T-helper 1 cell treated with Interleukin-12 subunit alpha and Interleukin-12 subunit beta and Interleukin-4 antibody, amounts not matched to agents 30 μg/mL and 1 μg/mL, for 36 hours (primary cell): Measurements from ENCODE around the gene RASAL1.

Experiments used
- H3K27ac Mint-ChIP-seq: one replicate; pipeline ENCODE4 v1.8.0; 2021; ENCODE audit warnings: mild to moderate bottlenecking, mixed read lengths
- H3K27me3 Mint-ChIP-seq: one replicate; pipeline ENCODE4 v1.8.0; 2021; ENCODE audit warnings: low read depth, mixed read lengths
- H3K36me3 Mint-ChIP-seq: one replicate; pipeline ENCODE4 v1.8.0; 2021; ENCODE audit warnings: low read depth, mixed read lengths
- H3K4me1 Mint-ChIP-seq: one replicate; pipeline ENCODE4 v1.8.0; 2021; ENCODE audit warnings: low read depth, mixed read lengths
- H3K4me3 Mint-ChIP-seq: one replicate; pipeline ENCODE4 v1.8.0; 2021; ENCODE audit warnings: mild to moderate bottlenecking, moderate library complexity, mixed read lengths
- H3K9me3 Mint-ChIP-seq: one replicate; pipeline ENCODE4 v1.8.0; 2021; ENCODE audit warnings: mixed read lengths

Gene RASAL1, protein sequence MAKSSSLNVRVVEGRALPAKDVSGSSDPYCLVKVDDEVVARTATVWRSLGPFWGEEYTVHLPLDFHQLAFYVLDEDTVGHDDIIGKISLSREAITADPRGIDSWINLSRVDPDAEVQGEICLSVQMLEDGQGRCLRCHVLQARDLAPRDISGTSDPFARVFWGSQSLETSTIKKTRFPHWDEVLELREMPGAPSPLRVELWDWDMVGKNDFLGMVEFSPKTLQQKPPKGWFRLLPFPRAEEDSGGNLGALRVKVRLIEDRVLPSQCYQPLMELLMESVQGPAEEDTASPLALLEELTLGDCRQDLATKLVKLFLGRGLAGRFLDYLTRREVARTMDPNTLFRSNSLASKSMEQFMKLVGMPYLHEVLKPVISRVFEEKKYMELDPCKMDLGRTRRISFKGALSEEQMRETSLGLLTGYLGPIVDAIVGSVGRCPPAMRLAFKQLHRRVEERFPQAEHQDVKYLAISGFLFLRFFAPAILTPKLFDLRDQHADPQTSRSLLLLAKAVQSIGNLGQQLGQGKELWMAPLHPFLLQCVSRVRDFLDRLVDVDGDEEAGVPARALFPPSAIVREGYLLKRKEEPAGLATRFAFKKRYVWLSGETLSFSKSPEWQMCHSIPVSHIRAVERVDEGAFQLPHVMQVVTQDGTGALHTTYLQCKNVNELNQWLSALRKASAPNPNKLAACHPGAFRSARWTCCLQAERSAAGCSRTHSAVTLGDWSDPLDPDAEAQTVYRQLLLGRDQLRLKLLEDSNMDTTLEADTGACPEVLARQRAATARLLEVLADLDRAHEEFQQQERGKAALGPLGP

DNA sequence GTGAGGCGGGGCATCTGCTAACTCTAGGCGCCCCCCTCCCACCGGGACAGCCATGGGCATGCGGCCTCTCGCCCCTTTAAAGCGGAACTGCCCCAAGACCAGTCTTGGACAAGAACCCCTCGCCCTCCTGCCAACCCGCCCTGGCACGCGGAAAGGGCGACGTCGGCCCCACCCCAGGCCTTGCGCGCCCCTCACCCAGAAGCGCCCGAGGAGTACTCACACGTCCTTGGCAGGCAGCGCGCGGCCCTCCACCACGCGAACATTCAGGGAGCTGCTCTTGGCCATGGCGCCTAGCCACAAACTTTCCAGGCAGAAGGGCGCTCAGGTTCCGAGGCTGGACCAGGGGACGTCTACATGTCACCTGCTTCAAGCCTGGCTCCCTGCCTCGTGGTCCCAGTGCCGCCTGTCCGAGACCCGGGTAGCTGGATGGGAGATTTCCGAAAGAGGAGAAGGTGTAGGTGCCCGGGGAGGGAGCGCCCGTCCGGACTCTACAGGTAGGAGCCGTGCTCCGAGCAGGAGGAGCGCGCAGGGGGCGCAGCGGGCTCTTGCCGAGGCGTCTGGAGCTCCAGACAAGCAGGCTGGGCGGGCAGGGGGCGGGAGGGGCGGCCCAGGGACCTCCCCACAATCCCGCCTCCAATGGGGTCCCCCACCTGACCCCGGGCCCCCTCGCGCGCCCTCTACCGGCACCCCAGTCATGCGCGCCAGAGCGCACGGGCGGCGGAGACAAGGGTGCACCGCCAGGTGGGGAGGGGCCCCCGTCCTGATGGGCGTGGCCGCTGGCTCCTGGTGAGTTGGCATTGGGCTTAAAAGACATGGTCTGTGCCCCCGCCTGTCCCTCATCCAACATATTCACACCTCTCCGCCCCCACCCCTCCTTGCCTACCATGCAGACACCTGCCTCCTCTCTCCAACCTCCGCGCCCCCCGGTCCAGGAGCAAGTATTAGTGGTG is at the start of gene RASAL1:
RASAL1 (minus strand) TSS at position 584 of the 950 bp plus-strand sequence; CDS start at position 285, 299 bp downstream.
- no peaks in the 10 kb centered on the region for H3K9me3 Mint-ChIP-seq
- no peaks in the 10 kb centered on the region for H3K36me3 Mint-ChIP-seq
- H3K27me3 Mint-ChIP-seq: peaks cover 5% of the 10 kb centered on the region
- peak within 1 kb of the TSS; percentile 36 for H3K27ac Mint-ChIP-seq
- peak within 1 kb of the TSS; percentile 68 for H3K4me3 Mint-ChIP-seq
- peaks cover 11% of the 10 kb centered on the region for H3K4me1 Mint-ChIP-seq

DNA sequence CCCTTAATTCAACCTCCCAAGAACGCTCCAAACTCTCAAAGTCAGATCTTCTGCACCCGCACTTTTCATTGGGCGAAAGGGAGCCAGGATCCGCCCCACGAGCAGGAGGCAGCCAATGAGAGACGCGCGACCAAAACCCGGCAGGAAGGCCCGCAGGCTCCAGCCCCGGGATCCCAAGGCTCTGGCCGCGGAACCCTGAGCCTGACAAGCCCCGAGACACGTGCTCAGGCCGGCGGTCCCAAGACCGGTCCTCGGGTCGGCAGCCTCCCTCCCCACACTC is 49.3 kb upstream of the RASAL1 start:
- no peaks in the 10 kb centered on the region for H3K9me3 Mint-ChIP-seq
- peak overlapping the region; percentile 96 for H3K27ac Mint-ChIP-seq
- H3K4me1 Mint-ChIP-seq: peaks cover 26% of the 10 kb centered on the region
- H3K36me3 Mint-ChIP-seq: peaks cover 21% of the 10 kb centered on the region
- H3K27me3 Mint-ChIP-seq: no peaks in the 10 kb centered on the region
- H3K4me3 Mint-ChIP-seq: peak overlapping the region; percentile 95

DNA sequence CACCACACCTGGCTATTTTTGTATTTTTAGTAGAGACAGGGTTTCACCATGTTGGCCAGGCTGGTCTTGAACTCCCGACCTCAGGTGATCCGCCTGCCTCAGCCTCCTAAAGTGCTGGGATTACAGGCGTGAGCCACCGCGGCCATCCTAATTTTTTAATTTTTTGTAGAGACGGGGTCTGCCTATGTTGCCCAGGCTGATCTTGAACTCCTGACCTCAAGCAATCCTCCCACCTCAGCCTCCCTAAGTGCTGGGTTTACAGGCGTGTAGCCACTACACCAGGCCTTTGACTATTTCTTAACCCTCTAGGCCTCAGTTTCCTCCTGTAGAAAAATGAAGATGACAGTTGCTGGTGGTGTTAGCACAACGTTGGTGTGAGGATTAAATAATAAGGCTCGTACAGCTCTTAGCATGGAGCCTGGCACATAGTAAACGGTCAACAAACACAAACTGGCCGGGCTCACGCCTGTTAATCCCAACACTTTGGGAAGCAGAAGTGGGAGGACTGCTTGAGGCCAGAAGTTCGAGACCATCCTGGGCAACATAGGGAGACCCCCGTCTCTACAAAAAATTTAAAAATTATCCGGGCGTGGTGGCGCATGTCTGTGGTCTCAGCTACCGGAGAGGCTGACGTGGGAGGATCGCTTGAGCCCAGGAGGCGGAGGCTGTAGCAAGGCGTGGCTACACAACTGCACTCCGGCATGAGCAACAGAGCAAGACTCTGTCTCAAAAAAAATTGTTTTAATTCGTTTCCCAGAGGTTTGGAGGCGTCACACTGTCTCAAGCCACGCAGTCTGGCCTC is 48.7 kb upstream of the RASAL1 start:
- H3K4me3 Mint-ChIP-seq: peak overlapping the region; percentile 95
- H3K9me3 Mint-ChIP-seq: no peaks in the 10 kb centered on the region
- H3K27me3 Mint-ChIP-seq: no peaks in the 10 kb centered on the region
- H3K36me3 Mint-ChIP-seq: peaks cover 23% of the 10 kb centered on the region
- H3K4me1 Mint-ChIP-seq: peaks cover 24% of the 10 kb centered on the region
- H3K27ac Mint-ChIP-seq: peak overlapping the region; percentile 96

DNA sequence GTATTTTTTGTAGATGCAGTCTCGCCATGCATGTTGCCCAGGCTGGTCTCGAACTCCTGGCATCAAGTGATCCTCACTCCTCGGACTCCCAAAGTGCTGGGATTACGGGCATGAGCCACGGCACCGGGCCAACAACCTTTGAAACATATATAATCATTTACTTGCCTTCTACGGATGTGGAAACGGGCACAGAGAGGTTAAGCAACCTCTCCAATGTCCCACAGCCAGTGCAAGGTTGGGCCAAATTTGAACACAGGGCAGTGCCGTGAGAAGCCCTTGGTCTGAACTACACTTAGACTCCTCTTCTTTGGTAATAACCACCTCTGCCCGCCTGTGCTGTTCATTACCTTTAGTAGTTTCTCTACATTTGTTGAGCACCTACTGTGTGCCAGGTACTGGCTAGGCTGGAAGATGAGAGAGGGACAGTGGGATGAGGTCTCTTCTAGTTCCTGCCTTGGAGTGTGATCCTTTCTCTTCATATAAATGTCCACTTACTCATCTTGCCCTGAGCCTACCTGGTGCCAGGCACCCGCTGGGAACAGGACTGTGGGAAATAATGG is 47.5 kb upstream of the RASAL1 start:
- Mint-ChIP-seq H3K4me3 (no peak overlapping the region), H3K27me3 (no peaks in the 10 kb centered on the region), H3K36me3 (peaks cover 29% of the 10 kb centered on the region), H3K9me3 (no peaks in the 10 kb centered on the region), H3K4me1 (peaks cover 23% of the 10 kb centered on the region), H3K27ac (peak overlapping the region; percentile 24)

DNA sequence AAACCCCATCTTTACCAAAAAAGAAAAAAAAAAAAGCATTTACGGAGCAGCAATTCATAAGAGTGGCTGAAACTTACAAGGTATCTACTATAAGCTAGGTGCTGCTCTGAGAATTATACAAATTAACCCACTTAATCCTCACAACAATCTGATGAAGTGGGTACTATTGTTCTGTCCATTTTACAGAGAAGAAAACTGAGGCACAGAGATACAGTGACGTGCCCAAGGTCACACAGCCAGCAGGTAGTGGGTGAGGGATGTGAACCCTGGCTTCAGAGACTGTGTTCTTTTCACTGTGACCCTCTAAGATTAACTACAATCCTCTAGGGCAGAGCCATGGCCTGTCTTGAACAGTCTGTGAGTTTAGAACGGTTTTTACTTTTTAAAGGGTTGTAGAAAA is 46.4 kb upstream of the RASAL1 start:
- H3K4me3 Mint-ChIP-seq: no peak overlapping the region

DNA sequence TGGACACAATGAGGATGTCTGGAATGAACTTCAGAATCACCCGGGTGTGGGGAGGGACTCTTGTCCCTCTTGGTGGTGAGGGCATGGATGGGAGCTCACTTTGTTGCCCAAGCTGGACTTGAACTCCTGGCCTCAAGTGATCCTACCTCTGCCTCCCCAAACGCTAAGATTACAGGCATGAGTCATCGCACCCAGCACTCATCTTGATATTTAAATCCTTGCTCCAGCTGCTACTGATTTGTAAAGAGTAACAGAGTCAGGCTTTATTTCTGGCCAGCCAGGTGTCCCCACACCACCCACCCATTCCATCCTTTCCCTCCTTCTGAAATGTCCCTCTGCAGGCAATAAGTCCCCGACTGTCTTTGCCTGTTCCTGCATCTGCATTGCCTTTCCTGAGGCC is 44.8 kb upstream of the RASAL1 start:
- Mint-ChIP-seq H3K4me1 (peaks cover 9% of the 10 kb centered on the region), H3K27me3 (no peaks in the 10 kb centered on the region), H3K9me3 (no peaks in the 10 kb centered on the region), H3K36me3 (peaks cover 38% of the 10 kb centered on the region), H3K4me3 (no peak overlapping the region), H3K27ac (no peak overlapping the region)

More for the DNA sequence above, 46.4 kb upstream of the RASAL1 start:
- peaks cover 19% of the 10 kb centered on the region for H3K4me1 Mint-ChIP-seq
- peaks cover 40% of the 10 kb centered on the region for H3K36me3 Mint-ChIP-seq
- no peaks in the 10 kb centered on the region for H3K9me3 Mint-ChIP-seq
- peak overlapping the region; percentile 9 for H3K27ac Mint-ChIP-seq
- no peaks in the 10 kb centered on the region for H3K27me3 Mint-ChIP-seq

DNA sequence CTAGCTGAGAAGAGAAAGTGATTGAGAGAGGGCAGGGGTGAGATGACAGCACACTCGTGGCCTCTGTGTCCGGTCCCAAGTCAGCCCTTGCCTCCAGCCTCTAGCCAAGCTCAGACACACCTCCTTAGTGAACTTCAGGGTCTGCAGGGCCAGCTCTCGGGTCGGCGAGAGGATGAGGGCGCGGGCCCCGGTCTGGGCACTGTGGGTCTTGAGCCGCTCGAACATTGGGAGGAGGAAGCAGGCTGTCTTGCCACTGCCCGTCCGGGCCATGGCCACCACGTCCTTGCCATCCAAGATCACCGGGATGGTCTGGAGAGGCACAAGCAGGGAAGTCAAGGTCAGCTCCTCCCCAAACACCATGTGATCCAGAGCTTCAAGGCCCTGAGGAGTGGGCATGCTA is 43.5 kb upstream of the RASAL1 start:
- H3K27ac Mint-ChIP-seq: no peak overlapping the region
- no peaks in the 10 kb centered on the region for H3K27me3 Mint-ChIP-seq
- H3K4me1 Mint-ChIP-seq: peaks cover 10% of the 10 kb centered on the region
- no peaks in the 10 kb centered on the region for H3K9me3 Mint-ChIP-seq
- peaks cover 44% of the 10 kb centered on the region for H3K36me3 Mint-ChIP-seq
- H3K4me3 Mint-ChIP-seq: no peak overlapping the region

DNA sequence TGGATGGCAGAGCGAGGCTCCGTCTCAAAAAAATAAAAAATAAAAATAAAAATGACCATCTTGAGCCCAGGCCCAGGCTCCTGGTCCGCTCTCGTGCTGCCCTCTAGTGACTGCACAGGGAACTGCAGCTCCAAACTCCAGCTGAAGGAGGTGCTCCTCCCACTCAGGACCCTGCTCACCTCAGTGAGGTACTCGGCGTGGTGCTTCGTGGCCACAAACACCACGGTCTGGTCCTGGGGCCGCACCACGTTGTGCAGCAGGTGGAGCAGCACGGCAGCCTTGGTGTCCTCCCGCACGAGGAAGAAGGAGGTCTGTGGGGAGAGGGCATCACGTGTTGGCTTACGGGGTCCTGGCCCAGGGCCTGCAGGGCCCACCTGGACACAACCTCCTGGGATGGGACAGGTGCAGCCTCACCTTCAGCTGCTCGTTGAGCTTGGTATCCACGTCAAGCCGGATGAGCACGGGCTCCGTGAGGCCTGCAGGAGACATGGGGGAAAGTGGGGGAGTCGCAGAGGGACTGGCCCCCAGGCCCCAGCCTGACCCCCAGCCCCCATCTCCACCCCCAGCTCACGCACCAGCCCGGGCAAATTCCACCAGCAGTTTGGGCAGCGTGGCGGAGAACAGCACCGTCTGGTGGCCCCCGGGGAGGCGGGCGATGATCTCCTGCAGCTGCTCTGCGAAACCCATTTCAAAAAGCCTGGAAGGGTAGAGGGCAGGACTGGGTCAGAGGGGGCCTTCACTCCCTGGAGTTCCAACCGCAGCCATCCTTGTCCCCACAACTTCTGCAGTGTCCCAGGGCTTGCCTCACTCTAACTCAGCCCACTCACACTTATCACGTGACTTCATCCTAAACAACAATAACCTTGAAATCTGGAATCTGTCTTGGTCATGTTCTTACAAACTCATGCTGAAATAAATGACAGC is 39.2 kb upstream of the RASAL1 start:
- no peak overlapping the region for H3K4me3 Mint-ChIP-seq
- H3K36me3 Mint-ChIP-seq: peaks cover 54% of the 10 kb centered on the region
- peak overlapping the region; percentile 67 for H3K27ac Mint-ChIP-seq
- H3K9me3 Mint-ChIP-seq: no peaks in the 10 kb centered on the region
- H3K4me1 Mint-ChIP-seq: peaks cover 2% of the 10 kb centered on the region
- H3K27me3 Mint-ChIP-seq: no peaks in the 10 kb centered on the region

DNA sequence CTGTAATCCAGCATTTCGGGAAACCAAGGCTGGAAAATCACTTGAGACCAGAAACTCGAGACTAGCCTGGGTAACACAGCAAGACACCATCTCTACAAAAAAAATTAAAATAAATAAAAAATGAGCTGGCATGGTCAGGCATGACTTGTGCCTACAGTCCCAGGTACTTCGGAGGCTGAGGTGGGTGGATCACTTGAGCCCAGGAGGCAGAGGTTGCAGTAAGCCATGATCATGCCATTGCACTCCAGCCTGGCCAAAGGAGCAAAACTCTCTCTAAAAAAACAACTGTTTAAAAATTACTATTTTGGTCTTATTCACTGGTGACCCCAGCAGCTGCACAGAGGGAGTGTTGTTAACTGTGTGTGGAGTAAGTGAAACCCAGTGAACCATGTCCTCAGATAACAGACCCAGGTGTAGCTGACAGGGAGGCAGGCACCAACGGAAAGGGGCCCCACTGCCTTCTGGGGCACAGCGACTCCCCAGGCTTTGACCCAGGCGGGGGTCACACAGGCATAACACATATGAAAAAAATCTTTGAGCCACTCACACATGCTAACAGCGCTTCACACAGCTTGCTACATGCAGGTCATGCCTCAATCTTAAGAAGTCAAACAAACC is 37.6 kb upstream of the RASAL1 start:
- H3K27me3 Mint-ChIP-seq: no peaks in the 10 kb centered on the region
- peaks cover 44% of the 10 kb centered on the region for H3K36me3 Mint-ChIP-seq
- no peak overlapping the region for H3K27ac Mint-ChIP-seq
- H3K9me3 Mint-ChIP-seq: no peaks in the 10 kb centered on the region
- H3K4me1 Mint-ChIP-seq: peaks cover 2% of the 10 kb centered on the region
- H3K4me3 Mint-ChIP-seq: no peak overlapping the region

DNA sequence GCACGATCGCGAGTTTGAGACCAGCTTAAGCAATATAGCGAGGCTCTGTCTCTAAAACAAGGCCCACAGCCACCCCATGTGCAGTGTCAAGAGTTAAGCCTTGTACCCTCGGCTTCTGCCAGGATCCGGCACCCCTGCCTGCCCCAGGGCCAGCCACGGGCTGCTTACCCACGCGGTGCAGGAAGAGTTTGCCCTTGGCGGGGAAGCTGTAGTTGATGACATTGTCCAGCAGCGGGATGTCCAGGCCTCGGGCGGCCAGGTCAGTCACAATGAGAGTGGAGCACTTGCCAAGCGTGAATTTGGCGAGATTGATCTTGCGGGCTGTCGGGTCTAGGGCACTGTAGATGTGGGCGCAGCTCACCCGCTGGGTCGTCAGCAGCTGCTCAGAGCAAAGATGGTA is 36.6 kb upstream of the RASAL1 start:
- Mint-ChIP-seq H3K36me3 (peaks cover 34% of the 10 kb centered on the region), H3K4me1 (peaks cover 2% of the 10 kb centered on the region), H3K9me3 (no peaks in the 10 kb centered on the region), H3K27me3 (no peaks in the 10 kb centered on the region), H3K4me3 (no peak overlapping the region), H3K27ac (no peak overlapping the region)

DNA sequence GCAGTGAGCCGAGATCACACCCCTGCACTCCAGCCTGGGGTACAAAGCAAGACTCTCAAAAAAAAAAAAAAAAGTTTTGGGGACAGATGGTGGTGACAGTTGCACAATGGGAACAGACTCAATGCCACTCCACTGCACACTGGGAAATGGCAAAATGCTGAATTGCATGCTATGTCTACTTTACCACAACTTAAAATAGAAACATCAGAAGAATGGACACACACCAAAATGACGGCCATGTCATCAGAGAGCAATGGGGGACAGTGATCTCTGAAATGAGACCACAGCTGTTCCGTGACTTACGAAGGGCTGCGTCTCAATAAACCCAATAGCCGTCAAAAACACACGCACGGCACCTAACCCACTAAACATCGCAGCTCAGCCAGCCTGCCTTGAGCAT is 36.0 kb upstream of the RASAL1 start:
- H3K27me3 Mint-ChIP-seq: no peaks in the 10 kb centered on the region
- H3K4me1 Mint-ChIP-seq: peaks cover 2% of the 10 kb centered on the region
- no peak overlapping the region for H3K4me3 Mint-ChIP-seq
- H3K27ac Mint-ChIP-seq: no peak overlapping the region
- H3K36me3 Mint-ChIP-seq: peaks cover 30% of the 10 kb centered on the region
- no peaks in the 10 kb centered on the region for H3K9me3 Mint-ChIP-seq

DNA sequence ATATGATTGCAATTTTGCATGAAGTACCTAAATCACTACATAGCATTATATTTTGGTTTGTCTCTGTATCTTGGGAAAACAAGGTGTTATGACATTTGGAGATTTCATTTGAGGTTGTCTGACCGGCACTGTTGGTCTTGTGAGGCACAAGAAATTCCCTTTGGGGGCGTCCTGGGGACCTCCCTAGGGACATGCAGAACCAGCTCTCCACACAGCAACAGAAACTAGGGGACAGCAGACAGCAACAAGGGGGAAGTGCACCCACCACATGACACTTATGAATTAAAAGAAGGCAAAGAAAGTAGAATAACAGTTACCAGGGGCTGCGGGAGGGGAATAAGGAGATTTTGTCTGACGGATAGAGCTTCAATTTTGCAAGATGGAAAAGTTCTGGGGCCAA is 35.4 kb upstream of the RASAL1 start:
- Mint-ChIP-seq H3K9me3 (no peaks in the 10 kb centered on the region), H3K27ac (no peak overlapping the region)

More for the DNA sequence above, 35.4 kb upstream of the RASAL1 start:
- no peaks in the 10 kb centered on the region for H3K27me3 Mint-ChIP-seq
- H3K36me3 Mint-ChIP-seq: peaks cover 32% of the 10 kb centered on the region
- peaks cover 2% of the 10 kb centered on the region for H3K4me1 Mint-ChIP-seq
- H3K4me3 Mint-ChIP-seq: no peak overlapping the region
